NK-92 treated with Interleukin-12 subunit alpha and Interleukin-12 subunit beta, amount 100 ng/mL, for 24 hours (cell line): ENCODE results near the gene PIGK.

ENCODE experiments used
- DNase-seq: peaks from one replicate; lab custom pipeline; 2025; lab: John Stamatoyannopoulos, UW

Gene PIGK

DNA sequence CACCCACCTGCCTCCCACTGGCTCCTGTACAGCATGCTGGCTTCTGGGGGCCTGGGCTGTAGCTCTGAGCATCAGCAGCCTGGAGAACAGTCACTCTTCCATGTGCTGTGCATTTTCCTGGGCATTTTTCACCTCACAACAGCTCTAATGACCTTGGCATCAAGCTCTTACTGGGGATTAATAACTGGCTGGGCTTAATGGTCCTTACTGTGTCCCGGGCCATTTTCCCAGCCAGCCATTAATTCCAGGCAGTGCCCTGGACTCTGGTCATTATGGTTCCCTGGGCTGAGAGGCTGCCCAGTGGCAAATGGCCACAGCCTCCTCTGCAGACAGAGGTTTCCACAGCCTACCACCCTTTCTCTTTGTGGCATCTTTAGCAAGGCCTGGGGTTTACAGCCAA, 180.1 kb downstream of the PIGK start:
- DNase-seq: no peak
